HepG2 (cell line): Measurements from ENCODE around the gene ADARB1. TPM values are rescaled to one million over a fixed set of nuclear protein-coding genes. Genes with fewer than 3 reads are reported as not detected.

Source experiments
- ATAC-seq: fragments of 200-7000 bp; cut with Tn5 transposase; 3 replicates; pipeline ENCODE4 v1.9.1; 2020; ENCODE audit warnings: mild to moderate bottlenecking, moderate library complexity
- BruUV-seq: library from RNA; stranded (reverse); fragments of 400-500 nt; replicated peaks from 2 replicates; lab custom pipeline; 2021; lab: Mats Ljungman, UMichigan
- CTCF ChIA-PET: fragments of 300-600 bp; formaldehyde crosslinking; extraction: SDS; loops from one replicate; lab custom pipeline; 2021; ENCODE audit warnings: low total read pairs, inconsistent platforms, low intra/inter-chr PET ratio; lab: Yijun Ruan, JAX
- POLR2A ChIA-PET: fragments of 350-600 bp; sonication (Branson Sonifier 250); formaldehyde crosslinking; loops from one replicate; lab custom pipeline; 2020; ENCODE audit warnings: antibody characterized with exemption, inconsistent platforms; lab: Yijun Ruan, JAX
- DNase-seq: peaks from one replicate; pipeline ENCODE4 v3.0.0-alpha.2; 2015; ENCODE audit warnings: low spot score
- FAIRE-seq: peaks from 3 replicates; lab custom pipeline; 2011; peaks lifted over from hg19 to GRCh38; lab: Jason Lieb, UNC
- H2AFZ ChIP-seq: one replicate; pipeline ENCODE4 v1.6.1; 2011; ENCODE audit warnings: low read length, inconsistent platforms
- H3K27ac ChIP-seq: fragments of 300-600 bp; 3 replicates; pipeline ENCODE4 v1.8.0; 2011; ENCODE audit warnings: mixed run types, mild to moderate bottlenecking, mixed read lengths, low read length, inconsistent platforms; ENCODE audit not compliant: insufficient read depth; ENCODE audit errors: extremely low read length
- H3K27me3 ChIP-seq, 2 experiments: fragments of 200-600 bp in 1 of 2; 2 replicates in 1 of 2; 3 replicates in 1 of 2; pipeline versions ENCODE4 v1.6.0 to v1.8.0; 2011; ENCODE audit warnings: low read length in 2 of 2, mild to moderate bottlenecking in 2 of 2, moderate library complexity in 2 of 2, inconsistent platforms in 1 of 2; ENCODE audit not compliant: insufficient read depth in 2 of 2, control insufficient read depth in 1 of 2
- H3K36me3 ChIP-seq, 2 experiments: fragments of 200-600 bp in 1 of 2; replicated peaks in 1 of 2; 2 replicates in 1 of 2; 3 replicates in 1 of 2; pipeline versions ENCODE4 v1.5.1 to v1.8.0; 2011; ENCODE audit warnings: low read length in 2 of 2, inconsistent platforms in 1 of 2; ENCODE audit not compliant: insufficient read depth in 2 of 2, control insufficient read depth in 1 of 2
- H3K4me1 ChIP-seq: 2 replicates; pipeline ENCODE4 v1.5.1; 2012; ENCODE audit warnings: low read length, inconsistent platforms; ENCODE audit not compliant: insufficient read depth
- H3K4me2 ChIP-seq: 2 replicates; pipeline ENCODE4 v1.6.0; 2011; ENCODE audit warnings: low read depth, low read length, inconsistent platforms
- H3K4me3 ChIP-seq, 3 experiments: fragments of 200-600 bp in 1 of 3; sonication (generic), shearing (Covaris generic) in 1 of 3; replicated peaks in 1 of 3; 2 replicates each; pipeline ENCODE4 v1.5.1; 2011 to 2016; ENCODE audit warnings: low read length in 3 of 3, inconsistent platforms in 2 of 3, low read depth in 2 of 3, mild to moderate bottlenecking in 2 of 3, control low read depth in 1 of 3, mixed read lengths in 1 of 3; ENCODE audit not compliant: insufficient read depth in 1 of 3
- H3K79me2 ChIP-seq: one replicate; pipeline ENCODE4 v1.6.1; 2011; ENCODE audit warnings: low read length, inconsistent platforms; ENCODE audit not compliant: insufficient read depth
- H3K9ac ChIP-seq: 2 replicates; pipeline ENCODE4 v1.6.0; 2011; ENCODE audit warnings: mild to moderate bottlenecking, low read depth, low read length, inconsistent platforms; ENCODE audit not compliant: insufficient read depth
- H3K9me3 ChIP-seq: 2 replicates; pipeline ENCODE4 v1.5.1; 2012; ENCODE audit warnings: mild to moderate bottlenecking, low read length
- H4K20me1 ChIP-seq: 2 replicates; pipeline ENCODE4 v1.6.0; 2011; ENCODE audit warnings: inconsistent platforms, mild to moderate bottlenecking, low read length, moderate library complexity; ENCODE audit not compliant: insufficient read depth
- PPARG ChIP-seq: conservative IDR thresholded peaks from 2 replicates; pipeline ENCODE4 v1.6.1; 2016; ENCODE audit warnings: missing biosample characterization, missing genetic modification reagents
- RBFOX2 ChIP-seq: fragments of 200-400 bp; formaldehyde crosslinking; IDR thresholded peaks from 2 replicates; pipeline ENCODE4 v1.6.1; 2017; ENCODE audit warnings: low read depth, mild to moderate bottlenecking, low read length
- SIN3A ChIP-seq: IDR thresholded peaks from 2 replicates; pipeline ENCODE4 v1.6.1; 2011; ENCODE audit warnings: low read depth, mild to moderate bottlenecking, control low read depth, low read length, borderline replicate concordance
- YEATS2 ChIP-seq: sonication (generic); formaldehyde crosslinking; IDR thresholded peaks from 2 replicates; pipeline ENCODE4 v1.4.0; 2020; ENCODE audit warnings: missing genetic modification reagents, borderline replicate concordance
- ZBTB33 ChIP-seq: sonication (generic); formaldehyde crosslinking; IDR thresholded peaks from 2 replicates; pipeline ENCODE4 v1.4.0; 2020; ENCODE audit warnings: missing genetic modification reagents
- ZFP62 ChIP-seq: sonication (generic); formaldehyde crosslinking; IDR thresholded peaks from 2 replicates; pipeline ENCODE4 v1.4.0; 2020; ENCODE audit warnings: missing genetic modification reagents
- ZNF552 ChIP-seq: sonication (generic); formaldehyde crosslinking; IDR thresholded peaks from 2 replicates; pipeline ENCODE4 v1.9.0; 2022; ENCODE audit warnings: missing genetic modification reagents, mild to moderate bottlenecking, borderline replicate concordance
- ZNF674 ChIP-seq: sonication (generic); formaldehyde crosslinking; IDR thresholded peaks from 2 replicates; pipeline ENCODE4 v1.5.0; 2020; ENCODE audit warnings: low read depth, mild to moderate bottlenecking, missing genetic modification reagents
- ZNF83 ChIP-seq: sonication (generic); formaldehyde crosslinking; IDR thresholded peaks from 2 replicates; pipeline ENCODE4 v1.4.0; 2020; ENCODE audit warnings: missing genetic modification reagents, mild to moderate bottlenecking, borderline replicate concordance
- WGBS: methylation state at CpG from one replicate; pipeline ENCODE4 v1.1.6; 2017; ENCODE audit warnings: low lambda C conversion rate; 5-methylcytosine and 5-hydroxymethylcytosine counted together
- in situ Hi-C: cut with HindIII; loops from 2 replicates; pipeline ENCODE4 v1.10.0; 2017; ENCODE audit warnings: low pct_unique_long_range_greater_than_20kb; ENCODE audit not compliant: extremely low pct_ligation_motif_present
- intact Hi-C: fragments of 100-400 bp; cut with micrococcal nuclease; formaldehyde crosslinking; loops from one replicate; pipeline ENCODE4 v1.10.0; 2022; ENCODE audit not compliant: unreplicated experiment
- polyA plus RNA-seq, 8 experiments: library from polyadenylated mRNA; depleted of rRNA in 3 of 8; stranded (reverse) in 7 of 8; unstranded in 1 of 8; fragments of >200 nt; fragmentation: Illumina TruSeq in 4 of 8; extraction: Trizol in 4 of 8; gene quantifications; 2 replicates each; pipeline versions ENCODE4 v1.2.1 to v1.2.3, GENCODE V29; 2011 to 2016; ENCODE audit warnings: low read depth in 4 of 8, missing spikeins in 1 of 8, mixed read lengths in 1 of 8; ENCODE audit not compliant: insufficient read depth in 1 of 8
- total RNA-seq, 5 experiments: library from RNA; depleted of rRNA; stranded (reverse); fragments of >200 nt; fragmentation: Illumina TruSeq; extraction: Trizol; gene quantifications; 2 replicates each; pipeline ENCODE4 v1.2.3, GENCODE V29; 2016; ENCODE audit warnings: low read depth in 1 of 5
- TF ChIP-seq, protein P1 (sequence below): sonication (generic); formaldehyde crosslinking; IDR thresholded peaks from 2 replicates; pipeline ENCODE4 v1.9.0; 2021; ENCODE audit warnings: missing genetic modification reagents, borderline replicate concordance
- TF ChIP-seq, protein P2 (sequence below): sonication (generic); formaldehyde crosslinking; IDR thresholded peaks from 2 replicates; pipeline ENCODE4 v1.4.0; 2020; ENCODE audit warnings: missing genetic modification reagents; ENCODE audit errors: not compliant biosample characterization
- TF ChIP-seq, protein P3 (sequence below): sonication (generic); formaldehyde crosslinking; IDR thresholded peaks from 2 replicates; pipeline ENCODE4 v1.4.0; 2020; ENCODE audit warnings: mild to moderate bottlenecking, missing genetic modification reagents
- TF ChIP-seq, protein P4 (sequence below): sonication (generic); formaldehyde crosslinking; IDR thresholded peaks from 2 replicates; pipeline ENCODE4 v1.4.0; 2020; ENCODE audit warnings: missing genetic modification reagents

The ADARB1 gene
- total and polyA plus RNA-seq, 2 of the 13 experiments (the other 11 are each of a cell fraction or from before 2014, with no cell fraction given) = 6.6 to 10.0 TPM

- TF ChIP-seq ZNF674 = no peak
- TF ChIP-seq, all 625 proteins: peak for 0
Measured at GRCh38 chr21:45105906-45106485, 31.6 kb downstream of the ADARB1 start (continued).

GRCh38 chr21:45108034-45108790 lies 33.8 kb downstream of the ADARB1 start:
- Histone ChIP-seq H3K4me3 (no peak overlapping the region), H3K36me3 (no peaks in the 10 kb centered on the region; a peak in 1 of 5 replicates), H3K4me1 (no peaks in the 10 kb centered on the region), H3K27ac (no peak overlapping the region), H4K20me1 (no peaks in the 10 kb centered on the region), H3K79me2 (no peaks in the 10 kb centered on the region), H3K9ac (no peak overlapping the region), H3K27me3 (no peaks in the 10 kb centered on the region), H3K9me3 (no peaks in the 10 kb centered on the region), H3K4me2 (no peak overlapping the region), H2AFZ (no peak overlapping the region)
- in situ Hi-C loops (no loop called here), intact Hi-C loops (no loop called here)
- DNase-seq (no peak), ATAC-seq (no peak), FAIRE-seq (no peak)
- no TSS peak for BruUV-seq
- 95% methylated on average over 6 of the region's 6 CpGs for WGBS
- ChIA-PET CTCF (no interaction called here), POLR2A (no interaction called here)
- TF ChIP-seq YEATS2 (CRISPR knock-in tag) (no peak), RBFOX2 (no peak), ZFP62 (CRISPR knock-in tag) (no peak), ZBTB33 (CRISPR knock-in tag) (no peak), ZNF83 (CRISPR knock-in tag) (no peak), PPARG (CRISPR knock-in tag) (no peak), SIN3A (no peak), ZNF552 (CRISPR knock-in tag) (no peak)
- TF ChIP-seq, protein P1, sequence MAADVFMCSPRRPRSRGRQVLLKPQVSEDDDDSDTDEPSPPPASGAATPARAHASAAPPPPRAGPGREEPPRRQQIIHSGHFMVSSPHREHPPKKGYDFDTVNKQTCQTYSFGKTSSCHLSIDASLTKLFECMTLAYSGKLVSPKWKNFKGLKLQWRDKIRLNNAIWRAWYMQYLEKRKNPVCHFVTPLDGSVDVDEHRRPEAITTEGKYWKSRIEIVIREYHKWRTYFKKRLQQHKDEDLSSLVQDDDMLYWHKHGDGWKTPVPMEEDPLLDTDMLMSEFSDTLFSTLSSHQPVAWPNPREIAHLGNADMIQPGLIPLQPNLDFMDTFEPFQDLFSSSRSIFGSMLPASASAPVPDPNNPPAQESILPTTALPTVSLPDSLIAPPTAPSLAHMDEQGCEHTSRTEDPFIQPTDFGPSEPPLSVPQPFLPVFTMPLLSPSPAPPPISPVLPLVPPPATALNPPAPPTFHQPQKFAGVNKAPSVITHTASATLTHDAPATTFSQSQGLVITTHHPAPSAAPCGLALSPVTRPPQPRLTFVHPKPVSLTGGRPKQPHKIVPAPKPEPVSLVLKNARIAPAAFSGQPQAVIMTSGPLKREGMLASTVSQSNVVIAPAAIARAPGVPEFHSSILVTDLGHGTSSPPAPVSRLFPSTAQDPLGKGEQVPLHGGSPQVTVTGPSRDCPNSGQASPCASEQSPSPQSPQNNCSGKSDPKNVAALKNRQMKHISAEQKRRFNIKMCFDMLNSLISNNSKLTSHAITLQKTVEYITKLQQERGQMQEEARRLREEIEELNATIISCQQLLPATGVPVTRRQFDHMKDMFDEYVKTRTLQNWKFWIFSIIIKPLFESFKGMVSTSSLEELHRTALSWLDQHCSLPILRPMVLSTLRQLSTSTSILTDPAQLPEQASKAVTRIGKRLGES (CRISPR knock-in tag) = no peak
- TF ChIP-seq, protein P2, sequence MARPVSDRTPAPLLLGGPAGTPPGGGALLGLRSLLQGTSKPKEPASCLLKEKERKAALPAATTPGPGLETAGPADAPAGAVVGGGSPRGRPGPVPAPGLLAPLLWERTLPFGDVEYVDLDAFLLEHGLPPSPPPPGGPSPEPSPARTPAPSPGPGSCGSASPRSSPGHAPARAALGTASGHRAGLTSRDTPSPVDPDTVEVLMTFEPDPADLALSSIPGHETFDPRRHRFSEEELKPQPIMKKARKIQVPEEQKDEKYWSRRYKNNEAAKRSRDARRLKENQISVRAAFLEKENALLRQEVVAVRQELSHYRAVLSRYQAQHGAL = no peak
- TF ChIP-seq, protein P3, sequence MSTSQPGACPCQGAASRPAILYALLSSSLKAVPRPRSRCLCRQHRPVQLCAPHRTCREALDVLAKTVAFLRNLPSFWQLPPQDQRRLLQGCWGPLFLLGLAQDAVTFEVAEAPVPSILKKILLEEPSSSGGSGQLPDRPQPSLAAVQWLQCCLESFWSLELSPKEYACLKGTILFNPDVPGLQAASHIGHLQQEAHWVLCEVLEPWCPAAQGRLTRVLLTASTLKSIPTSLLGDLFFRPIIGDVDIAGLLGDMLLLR = no peak
- TF ChIP-seq, protein P4, sequence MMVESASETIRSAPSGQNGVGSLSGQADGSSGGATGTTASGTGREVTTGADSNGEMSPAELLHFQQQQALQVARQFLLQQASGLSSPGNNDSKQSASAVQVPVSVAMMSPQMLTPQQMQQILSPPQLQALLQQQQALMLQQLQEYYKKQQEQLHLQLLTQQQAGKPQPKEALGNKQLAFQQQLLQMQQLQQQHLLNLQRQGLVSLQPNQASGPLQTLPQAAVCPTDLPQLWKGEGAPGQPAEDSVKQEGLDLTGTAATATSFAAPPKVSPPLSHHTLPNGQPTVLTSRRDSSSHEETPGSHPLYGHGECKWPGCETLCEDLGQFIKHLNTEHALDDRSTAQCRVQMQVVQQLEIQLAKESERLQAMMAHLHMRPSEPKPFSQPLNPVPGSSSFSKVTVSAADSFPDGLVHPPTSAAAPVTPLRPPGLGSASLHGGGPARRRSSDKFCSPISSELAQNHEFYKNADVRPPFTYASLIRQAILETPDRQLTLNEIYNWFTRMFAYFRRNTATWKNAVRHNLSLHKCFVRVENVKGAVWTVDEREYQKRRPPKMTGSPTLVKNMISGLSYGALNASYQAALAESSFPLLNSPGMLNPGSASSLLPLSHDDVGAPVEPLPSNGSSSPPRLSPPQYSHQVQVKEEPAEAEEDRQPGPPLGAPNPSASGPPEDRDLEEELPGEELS (CRISPR knock-in tag) = no peak
